Left hindlimb (tissue), 1 donor: ENCODE measurements around the gene INTS13.
"Not testable (repeated sequence)": the region's sequence is repeated elsewhere in the genome, so short reads cannot be mapped to it uniquely, and the experiment has no call there.

Experiments
- DNase-seq: peaks from one replicate; pipeline ENCODE4 v3.0.0-alpha.2; 2018

INTS13 gene, protein sequence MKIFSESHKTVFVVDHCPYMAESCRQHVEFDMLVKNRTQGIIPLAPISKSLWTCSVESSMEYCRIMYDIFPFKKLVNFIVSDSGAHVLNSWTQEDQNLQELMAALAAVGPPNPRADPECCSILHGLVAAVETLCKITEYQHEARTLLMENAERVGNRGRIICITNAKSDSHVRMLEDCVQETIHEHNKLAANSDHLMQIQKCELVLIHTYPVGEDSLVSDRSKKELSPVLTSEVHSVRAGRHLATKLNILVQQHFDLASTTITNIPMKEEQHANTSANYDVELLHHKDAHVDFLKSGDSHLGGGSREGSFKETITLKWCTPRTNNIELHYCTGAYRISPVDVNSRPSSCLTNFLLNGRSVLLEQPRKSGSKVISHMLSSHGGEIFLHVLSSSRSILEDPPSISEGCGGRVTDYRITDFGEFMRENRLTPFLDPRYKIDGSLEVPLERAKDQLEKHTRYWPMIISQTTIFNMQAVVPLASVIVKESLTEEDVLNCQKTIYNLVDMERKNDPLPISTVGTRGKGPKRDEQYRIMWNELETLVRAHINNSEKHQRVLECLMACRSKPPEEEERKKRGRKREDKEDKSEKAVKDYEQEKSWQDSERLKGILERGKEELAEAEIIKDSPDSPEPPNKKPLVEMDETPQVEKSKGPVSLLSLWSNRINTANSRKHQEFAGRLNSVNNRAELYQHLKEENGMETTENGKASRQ

DNA sequence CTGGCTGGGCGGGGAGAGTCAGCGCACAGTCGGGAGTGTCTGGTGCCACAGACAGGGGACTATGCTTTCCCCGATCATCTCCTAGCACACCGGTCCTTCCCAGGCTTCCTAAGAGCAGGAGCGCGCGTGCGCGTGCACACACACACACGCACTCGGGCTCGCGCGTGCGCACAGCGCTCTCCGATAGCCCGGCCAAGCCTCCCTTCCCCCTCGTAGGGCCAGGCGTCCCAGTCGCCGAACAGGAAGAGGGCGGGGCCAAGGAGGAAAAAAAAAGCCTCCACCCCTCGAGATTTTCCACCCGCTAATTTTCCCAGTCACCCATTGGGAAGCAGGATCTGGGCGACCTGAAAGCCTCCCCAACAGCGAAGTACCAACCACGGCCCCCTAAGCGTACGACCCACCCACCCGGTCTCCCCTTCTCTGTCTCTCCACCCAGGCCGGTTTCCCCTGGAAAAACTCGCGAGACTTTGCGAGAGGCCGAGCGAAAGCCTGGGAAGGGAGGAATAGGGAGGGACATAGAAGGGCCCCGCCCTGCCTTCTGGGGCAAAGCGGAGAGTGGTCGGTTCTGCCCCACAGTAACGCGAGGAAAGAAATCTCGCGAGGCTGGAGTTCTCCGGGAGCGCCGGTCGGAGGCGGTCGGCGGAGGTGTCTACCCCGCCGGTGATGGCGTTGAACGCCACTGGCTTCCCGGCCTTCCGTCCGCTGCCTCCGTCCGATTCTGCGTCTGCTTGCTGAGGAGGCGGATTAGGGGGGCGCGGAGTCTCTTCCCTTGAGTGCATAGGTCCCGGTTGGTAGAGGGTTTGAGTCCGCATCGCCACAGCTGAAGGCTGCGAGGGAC lies at the start of gene INTS13, which contains the start of gene FGFR1OP2:
Gene INTS13 (minus strand): TSS at position 119 of the 838 bp plus-strand sequence. CDS start 1,178 bp downstream, outside the sequence.
Gene FGFR1OP2 (plus strand): TSS at position 608 of the 838 bp plus-strand sequence. CDS start 15,689 bp downstream, outside the sequence.
- peak; percentile 99 for DNase-seq

DNA sequence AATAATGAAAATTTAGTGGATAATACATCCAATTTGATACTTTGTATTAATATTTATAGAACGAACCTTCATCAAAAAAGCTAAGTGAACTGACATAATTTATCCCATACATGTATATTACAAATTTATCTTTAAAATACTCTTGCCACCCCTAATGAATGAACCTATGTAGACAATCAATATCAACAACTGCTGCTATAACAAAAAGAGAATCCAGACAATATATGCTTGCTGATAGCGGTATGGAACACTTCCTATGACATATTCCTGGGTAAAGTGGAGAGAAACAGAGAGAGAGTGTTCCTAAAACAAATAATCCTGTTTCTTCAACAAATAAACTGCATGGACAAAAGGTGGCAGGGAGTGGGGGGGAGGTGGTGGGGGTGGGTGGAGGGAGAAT lies 45.1 kb upstream of the INTS13 start:
- DNase-seq, result no peak

DNA sequence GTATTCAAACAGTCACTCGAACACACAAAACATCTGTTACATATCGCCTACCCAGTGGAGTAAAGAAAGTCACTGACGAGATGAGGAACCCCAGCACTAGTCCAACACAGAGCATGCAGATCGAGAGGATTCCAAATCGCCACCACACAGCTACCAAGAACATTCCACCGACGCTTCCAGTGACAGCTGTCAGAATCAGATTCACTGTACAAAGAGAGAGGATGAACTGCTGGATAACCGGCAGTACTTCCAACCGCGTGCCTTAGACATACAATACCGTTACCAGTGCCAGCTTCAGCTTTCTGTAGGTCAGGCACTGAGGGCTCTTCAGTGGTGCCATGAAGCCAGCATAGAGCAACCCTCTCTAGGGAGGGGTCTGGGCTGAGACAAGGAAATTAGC lies 42.0 kb upstream of the INTS13 start:
- no peak for DNase-seq

DNA sequence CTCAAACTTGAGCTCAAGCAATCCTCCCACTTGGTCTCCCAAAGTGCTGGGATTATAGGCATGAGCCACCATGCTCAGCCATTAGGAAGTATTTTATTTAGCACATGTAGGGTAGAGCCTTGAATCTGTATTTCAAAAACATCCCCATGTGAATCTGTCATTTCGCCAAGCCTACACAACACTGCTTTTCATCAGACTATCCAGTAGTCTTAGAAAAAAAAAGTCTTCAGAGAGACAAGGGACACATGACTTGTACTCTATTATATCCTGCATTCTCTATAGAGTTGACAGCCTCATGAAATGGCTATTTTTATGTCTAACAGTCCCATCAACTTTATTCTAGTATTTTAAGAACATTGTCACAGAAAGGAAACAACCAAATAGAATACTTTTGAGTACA lies 41.0 kb upstream of the INTS13 start:
- DNase-seq, result no peak

DNA sequence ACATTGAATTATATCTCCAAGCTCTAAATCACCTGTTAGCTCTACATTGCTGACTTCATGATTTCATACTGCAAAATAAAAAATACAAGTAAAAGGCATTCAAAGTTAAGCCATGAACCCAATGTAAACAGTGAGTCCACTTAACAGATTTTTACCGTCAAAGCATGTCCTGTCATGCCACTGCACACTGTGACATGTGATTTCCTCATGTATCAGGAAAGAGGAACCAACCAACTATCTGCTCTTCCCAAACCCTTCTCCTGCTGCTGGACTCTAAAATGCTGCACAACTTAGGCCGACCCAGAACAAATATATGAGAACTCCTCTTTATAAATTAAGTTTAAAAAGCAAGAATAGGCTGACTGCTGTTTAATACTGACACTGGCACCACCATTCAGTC lies 38.9 kb upstream of the INTS13 start:
- DNase-seq, result no peak

DNA sequence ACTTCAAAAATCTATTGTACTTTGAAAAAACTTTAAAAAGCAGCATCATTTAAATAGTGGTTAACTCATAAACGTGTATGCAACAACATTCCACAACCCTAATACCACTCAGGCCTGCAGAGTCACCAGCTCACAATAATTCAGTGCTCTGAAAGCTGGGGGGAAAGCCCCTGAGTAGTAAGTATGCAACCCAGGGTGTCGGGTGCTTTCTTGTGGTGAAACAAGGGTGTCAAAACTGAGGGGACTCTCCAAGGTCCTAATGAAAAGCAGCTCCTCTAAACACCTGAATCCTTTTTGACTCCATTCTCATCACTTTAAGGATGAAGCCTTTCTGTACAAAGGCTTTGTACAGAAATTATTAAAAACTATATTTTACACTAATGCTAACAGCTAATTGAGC lies 34.2 kb upstream of the INTS13 start:
- DNase-seq, result no peak

DNA sequence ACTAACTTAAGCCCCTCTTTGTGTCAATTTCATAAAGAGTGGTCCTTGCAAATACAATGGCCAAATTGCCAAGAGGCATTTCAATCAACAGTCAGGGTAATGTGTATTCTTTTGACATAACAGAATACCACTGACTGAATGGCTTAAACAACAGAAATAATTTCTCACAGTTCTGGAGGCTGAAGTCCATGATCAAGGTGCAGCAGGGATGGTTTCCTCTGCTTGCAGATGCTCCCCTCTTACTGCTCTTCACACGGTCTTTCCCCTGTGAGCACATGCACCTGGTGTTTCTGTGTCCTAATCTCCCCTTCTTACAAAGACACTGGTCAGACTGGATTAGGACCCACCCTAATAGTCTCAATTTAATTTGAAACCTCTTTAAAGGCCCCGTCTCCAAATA lies 32.4 kb upstream of the INTS13 start:
- no peak for DNase-seq

DNA sequence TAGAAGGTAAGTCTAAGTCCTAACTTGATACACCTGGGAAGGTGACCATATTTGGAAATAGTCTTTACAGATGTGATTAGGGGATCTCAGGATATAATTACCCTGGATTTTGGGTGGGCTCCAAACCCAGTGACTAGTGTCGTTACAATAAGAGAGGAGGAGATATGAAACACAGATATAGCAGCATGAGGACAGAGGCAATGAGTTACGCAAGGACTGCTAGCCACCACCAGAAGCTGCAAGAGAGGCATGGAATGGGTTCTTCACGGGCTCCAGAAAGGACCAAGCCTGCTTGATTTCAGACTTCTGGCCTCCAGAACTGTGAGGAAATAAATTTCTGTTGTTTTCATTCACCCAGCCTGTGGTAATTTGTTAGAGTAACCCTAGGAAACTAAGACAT lies 29.1 kb upstream of the INTS13 start:
- DNase-seq, result no peak

DNA sequence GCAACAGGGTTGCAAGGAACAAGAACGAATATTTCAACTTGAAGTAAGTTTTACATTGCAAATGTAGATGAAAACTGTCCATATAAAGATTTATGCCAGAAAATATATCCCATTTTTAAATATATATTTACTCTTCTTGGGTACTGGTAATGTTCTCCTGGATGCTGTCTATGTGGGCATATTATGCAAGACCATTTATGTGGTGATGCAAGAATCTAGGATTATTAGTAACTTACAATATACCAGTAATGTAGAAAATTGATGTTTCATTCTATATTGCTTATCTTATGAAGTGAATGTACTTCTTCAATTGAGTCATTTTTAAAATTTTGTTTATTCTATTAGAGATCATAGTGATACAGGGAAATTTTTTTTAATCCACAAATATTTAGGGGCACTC lies 25.6 kb upstream of the INTS13 start:
- DNase-seq, result no peak

DNA sequence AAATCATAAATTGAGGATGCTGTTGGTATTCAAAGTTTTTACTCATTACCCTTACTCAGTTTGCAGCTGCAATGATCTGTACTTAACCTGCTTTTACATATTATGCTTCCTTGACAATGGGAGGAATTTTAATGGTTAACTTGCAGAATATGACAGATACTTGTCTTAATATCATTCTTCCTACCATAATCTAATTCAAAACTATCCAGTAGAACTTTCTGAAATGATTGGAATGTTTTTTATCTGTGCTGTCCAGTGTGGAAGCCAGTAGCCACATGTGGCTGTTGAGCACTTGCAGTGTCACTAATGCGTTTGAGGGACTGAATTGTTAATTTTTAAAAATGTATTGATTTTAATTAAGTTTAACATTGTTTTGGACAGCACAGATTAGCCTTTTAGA lies 24.0 kb upstream of the INTS13 start:
- no peak for DNase-seq

DNA sequence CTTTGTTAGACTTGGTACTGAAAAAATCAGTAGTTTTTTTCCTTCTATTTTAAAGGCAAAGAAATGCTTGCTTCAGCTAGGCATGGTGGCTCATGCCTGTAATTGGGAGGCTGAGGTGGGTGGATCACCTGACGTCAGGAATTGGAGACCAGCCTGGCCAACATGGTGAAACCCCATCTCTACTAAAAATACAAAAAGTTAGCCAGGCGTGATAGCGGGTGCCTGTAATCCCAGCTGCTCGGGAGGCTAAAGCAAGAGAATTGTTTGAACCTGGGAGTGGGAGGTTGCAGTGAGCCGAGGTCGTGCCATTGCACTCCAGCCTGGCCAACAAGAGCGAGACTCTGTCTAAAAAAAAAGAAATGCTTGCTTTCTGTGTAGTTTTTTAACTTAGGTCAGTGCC lies 23.6 kb upstream of the INTS13 start:
- not testable (repeated sequence) for DNase-seq

DNA sequence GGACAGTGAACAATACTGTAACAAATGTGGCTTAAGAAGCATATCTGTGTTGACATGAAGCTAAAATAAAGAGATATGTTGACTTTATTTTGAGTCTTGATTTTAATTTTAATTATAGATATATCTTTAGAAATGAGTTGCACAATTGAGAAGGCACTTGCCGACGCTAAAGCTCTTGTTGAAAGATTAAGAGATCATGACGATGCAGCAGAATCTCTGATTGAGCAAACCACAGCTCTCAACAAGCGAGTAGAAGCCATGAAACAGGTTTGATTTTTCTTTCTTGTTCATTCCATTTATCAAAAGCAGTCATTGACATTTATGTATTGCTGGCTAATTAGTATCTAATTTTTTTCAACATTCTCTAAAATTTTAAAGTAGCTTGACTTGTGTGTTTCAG lies 16.2 kb upstream of the INTS13 start:
- no peak for DNase-seq

DNA sequence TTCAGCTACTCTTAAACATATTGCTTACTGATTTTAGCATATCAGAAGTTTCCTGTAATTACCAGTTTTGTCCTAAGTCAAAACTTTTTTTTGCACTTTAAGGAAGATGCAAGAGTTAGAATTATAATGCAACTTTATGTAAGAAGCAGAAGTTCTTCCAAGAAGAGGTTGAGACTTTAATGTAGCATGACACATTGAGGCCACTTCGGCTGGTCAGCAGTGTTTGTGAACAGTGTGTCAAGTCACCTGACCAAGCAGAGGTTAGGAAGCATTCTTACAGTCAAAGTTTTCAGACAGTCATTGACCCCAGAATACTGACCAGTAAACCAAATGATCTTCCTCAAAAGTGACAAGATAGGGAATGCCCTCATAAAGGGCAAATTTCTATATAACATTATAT lies 15.7 kb upstream of the INTS13 start:
- DNase-seq, result no peak

DNA sequence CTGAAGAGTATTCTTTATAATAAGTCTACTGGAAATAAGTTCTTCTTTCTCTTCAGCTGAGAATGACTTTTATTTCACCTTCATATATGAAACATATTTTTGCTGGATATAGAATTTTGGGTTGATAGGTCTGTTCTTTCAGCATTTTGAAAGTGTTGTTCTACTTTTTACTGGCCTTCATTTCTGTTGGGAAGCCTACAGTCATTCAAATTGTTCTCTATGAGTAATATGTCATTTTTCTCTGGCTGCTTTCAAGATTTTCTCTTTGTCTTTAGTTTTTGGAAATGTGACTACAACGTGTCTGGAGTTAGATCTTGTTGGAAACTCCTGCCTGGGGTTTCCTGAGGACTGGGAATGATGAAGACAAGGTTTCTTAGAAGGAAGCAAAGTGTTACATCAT lies 10.5 kb upstream of the INTS13 start:
- DNase-seq, result no peak

DNA sequence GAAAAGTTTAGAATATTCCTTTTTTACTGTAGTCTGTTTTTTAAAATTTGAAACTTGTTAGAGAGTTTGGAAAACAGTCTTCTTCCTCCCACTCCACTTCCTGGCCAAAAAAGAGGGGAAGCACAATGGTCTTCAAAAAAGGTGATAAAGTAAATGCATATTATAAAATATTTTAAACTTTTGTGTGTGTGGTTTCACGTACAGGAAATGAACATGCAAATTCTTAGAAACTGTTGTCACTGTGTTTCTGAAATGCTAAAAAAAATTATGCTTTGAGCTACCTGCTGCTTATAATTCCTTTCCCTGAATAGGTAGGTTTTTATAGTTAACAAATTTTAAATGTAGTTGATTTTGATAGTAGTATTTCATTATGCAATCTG lies 3.4 kb upstream of the INTS13 start:
- DNase-seq, result no peak

DNA sequence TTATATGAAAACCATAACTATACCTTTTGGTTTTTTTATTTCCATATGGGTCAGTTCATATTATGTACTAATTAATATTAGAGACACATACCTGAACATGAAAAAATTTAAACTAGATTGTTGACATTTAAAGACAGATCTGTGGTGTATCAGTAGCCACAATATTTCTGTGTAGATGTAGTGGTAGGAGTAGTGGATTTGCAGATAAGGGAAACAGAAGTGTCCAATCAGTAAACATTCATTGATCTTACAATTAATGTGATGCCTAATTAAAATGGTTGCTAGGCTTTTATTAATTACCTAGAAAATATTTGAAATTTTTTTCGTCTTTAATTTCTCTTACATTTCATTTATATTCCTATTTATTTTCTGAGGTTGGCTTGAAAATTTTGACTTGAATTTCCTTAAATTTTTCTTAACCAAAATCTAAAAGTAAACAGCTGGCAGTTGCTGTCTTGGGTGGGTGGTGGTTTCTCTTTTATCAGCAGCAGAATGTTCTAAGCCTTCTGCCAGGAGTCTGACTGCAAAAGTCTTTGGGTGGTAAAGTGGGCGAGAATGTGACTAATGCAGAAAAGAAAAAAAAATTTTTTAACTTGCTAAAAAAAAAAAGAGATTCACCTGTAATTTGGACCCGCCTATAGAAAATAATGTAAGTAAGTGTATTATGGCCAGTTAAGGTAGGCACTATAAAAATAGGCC lies 2.9 kb upstream of the INTS13 start:
- no peak for DNase-seq

DNA sequence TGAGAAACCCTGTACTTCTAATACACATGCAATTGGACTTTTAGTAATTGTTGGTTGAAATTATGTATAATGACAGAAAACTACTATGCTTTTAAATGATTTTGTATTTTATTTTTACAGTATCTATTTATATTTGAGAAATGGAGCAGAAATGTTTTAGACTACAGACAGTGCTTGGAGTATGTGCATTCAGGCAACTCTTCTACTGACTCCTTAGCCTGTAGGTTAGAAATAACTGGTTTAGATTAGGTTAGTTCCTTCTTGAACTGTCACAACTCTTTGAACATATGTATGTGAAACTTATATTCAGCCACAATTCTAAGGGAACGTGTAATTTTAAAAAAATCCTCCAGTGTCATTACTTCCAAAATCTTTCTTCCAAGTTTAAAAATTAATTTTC lies 2.2 kb upstream of the INTS13 start:
- DNase-seq, result no peak

DNA sequence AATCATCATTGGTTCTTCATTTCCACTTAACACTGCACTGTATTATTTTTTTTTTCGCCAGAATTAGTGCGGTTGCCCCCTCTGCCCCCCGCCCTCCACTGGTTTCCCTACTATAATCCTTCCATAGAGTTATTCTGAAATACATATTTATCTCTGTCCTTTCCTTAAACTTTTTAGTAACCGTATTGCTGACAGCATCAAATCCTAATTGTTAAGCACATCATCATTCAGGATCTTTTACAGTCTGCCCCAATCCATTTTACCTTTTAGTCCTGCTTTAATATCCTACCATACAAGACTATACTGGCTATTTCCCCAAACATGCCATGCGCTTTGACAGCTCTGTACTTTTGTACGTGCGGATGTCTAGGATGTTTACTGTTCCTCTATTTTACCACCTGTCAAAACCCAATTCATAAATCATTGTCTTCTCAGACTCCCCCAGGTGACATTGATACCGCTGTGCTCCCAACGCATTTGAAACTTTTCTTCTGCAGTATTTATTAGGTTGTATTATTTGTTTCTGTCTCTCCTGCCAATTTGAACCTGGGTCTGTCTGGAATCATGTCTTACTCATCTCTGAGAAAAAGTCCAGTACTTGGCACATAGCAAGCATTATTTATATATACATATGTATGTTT lies 1.5 kb upstream of the INTS13 start:
- no peak for DNase-seq

DNA sequence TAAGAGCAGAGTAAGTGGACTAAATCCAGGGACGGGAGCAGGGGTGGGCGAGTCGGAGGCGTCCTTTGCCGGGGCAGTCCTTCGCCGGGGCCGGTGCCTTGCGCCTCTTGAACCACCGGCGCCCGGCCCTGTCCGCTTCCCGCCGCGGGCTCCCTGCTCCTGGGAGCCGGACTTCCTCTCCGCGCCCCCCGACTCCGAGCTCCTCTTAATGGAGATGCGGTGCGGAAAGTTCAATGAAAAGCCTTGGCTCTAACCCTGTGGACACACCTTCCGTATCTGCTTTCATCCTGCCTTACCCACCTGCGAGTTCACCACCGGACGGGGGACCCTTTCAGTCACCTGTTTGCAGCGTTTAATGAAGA lies 901 bp upstream of the INTS13 start:
- DNase-seq, result no peak

DNA sequence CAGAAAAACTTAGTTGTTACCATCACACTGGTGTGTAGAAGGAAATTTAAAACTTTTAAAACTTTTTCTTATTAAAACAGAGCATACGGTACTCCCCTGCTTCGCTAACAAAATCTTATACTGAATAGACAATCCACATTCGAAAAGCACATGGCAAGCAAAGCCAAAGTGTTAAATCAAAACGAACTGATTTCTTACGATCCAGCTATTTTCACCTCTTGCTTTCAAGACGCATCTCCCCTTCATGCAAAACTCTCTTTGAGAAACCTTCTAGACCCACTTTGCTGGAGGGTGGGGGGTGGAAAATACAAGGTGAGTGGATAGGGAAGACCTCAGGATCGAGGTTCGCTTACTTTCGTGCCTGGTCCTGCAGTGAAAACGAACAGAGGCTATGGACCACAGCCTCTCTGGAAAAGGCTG lies 328 bp downstream of the INTS13 start:
- no peak for DNase-seq

DNA sequence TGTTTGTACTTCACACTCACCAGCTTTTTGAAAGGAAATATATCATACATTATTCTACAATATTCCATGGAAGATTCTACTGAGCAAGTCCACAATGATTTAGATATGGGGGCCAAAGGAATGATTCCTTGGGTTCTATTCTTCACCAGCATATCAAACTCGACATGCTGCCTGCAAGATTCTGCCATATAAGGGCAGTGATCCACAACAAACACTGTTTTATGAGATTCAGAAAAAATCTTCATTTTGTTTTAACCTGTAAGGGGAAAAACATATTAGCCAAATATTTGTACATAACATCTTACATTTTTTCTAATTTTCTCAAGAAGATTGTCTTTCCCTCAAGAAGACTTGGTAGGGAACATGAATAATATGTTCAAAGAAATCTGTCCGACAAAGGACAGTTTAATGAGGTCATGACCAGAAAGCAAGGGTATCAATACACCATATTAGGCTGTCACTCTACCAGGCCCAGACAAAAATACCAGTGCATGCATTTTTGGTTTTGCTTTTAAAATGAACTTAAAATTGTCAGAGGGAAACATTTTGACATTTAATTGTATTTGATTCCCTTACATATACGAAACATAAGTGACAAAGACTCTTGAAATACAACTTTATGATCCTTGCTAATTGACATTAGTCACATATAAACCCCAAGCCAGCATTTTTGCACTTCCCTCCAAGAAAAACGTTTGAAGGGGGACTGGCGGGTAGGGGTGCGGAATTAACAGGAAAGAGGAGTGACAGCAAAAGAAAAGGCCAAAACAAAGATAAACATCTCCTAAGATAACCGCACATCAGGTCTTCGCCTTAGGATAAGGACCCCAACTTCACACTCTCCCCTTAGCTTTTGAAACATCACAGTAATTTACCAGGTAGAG lies 980 bp downstream of the INTS13 start:
- no peak for DNase-seq
